ENCODE measurements around the gene SLC25A13. TPM values are rescaled to one million over a fixed set of nuclear protein-coding genes. Genes with fewer than 3 reads are reported as not detected.

The SLC25A13 gene
- polyA plus RNA-seq, 1 of the 3 experiments (the other 2 are of a cell fraction) = 16.0 TPM

DNA sequence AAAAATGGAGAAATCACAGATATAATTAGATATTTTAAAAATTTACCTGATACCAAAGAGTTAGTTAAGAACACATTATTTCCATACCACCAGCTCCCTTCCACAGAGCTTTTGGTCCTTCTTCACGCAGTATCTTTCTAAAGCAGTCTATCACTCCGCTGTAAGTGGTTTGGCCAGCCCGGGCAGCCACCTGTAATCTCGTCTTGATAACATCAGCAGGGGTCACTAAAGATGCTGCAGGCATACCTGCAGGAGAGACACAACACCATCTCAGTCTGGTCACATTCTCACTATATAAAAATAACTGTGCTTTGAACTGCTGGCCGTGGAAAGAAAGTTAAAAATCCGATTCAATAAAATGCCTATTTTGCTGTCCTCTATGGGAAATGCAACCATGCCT, 200.1 kb downstream of the SLC25A13 start:
- H3K27me3 ChIP-seq (ENCODE audit: insufficient read depth) = no peaks in the 10 kb centered on the region
- 97% methylated on average over 6 of the region's 6 CpGs for WGBS (ENCODE audit: low lambda C conversion rate)
- H3K9ac ChIP-seq = no peak overlapping the region
- H4K20me1 ChIP-seq (ENCODE audit: insufficient read depth) = no peaks in the 10 kb centered on the region
- peaks cover 29 to 42% of the 10 kb centered on the region in 2 experiments for H3K36me3 ChIP-seq (replicated peaks in 1 of 2; ENCODE audit: control insufficient read depth in 1 of 2, insufficient read depth in 2 of 2, low read length in 1 of 2)
- H3K9me3 ChIP-seq = no peaks in the 10 kb centered on the region
- no peak for DNase-seq
- no peak overlapping the region; a peak in 1 of 4 replicates for H3K27ac ChIP-seq (ENCODE audit: low read depth in 2 of 2, low read length in 1 of 2)
- TF ChIP-seq YY1 (IDR thresholded peaks at IDR 0.05; ENCODE audit: low read depth) (no peak), EZH2phosphoT487 (IDR thresholded peaks at IDR 0.05; ENCODE audit: borderline replicate concordance, low read depth) (no peak), POLR2AphosphoS5 (IDR thresholded peaks at IDR 0.05; ENCODE audit: low read depth, low read length) (no peak), RXRA (IDR thresholded peaks at IDR 0.05; ENCODE audit: borderline replicate concordance, low read depth) (no peak), FOXM1 (IDR thresholded peaks at IDR 0.05; ENCODE audit: low read depth) (no peak), MEF2A (IDR thresholded peaks at IDR 0.05; ENCODE audit: borderline replicate concordance, low read depth) (no peak)
- TF ChIP-seq, protein P1, sequence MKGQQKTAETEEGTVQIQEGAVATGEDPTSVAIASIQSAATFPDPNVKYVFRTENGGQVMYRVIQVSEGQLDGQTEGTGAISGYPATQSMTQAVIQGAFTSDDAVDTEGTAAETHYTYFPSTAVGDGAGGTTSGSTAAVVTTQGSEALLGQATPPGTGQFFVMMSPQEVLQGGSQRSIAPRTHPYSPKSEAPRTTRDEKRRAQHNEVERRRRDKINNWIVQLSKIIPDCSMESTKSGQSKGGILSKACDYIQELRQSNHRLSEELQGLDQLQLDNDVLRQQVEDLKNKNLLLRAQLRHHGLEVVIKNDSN (IDR thresholded peaks at IDR 0.05; ENCODE audit: borderline replicate concordance, low read depth) = no peak
- TF ChIP-seq, protein P2, sequence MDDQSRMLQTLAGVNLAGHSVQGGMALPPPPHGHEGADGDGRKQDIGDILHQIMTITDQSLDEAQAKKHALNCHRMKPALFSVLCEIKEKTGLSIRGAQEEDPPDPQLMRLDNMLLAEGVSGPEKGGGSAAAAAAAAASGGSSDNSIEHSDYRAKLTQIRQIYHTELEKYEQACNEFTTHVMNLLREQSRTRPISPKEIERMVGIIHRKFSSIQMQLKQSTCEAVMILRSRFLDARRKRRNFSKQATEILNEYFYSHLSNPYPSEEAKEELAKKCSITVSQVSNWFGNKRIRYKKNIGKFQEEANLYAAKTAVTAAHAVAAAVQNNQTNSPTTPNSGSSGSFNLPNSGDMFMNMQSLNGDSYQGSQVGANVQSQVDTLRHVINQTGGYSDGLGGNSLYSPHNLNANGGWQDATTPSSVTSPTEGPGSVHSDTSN (IDR thresholded peaks at IDR 0.05) = no peak
- TF ChIP-seq, protein P3, sequence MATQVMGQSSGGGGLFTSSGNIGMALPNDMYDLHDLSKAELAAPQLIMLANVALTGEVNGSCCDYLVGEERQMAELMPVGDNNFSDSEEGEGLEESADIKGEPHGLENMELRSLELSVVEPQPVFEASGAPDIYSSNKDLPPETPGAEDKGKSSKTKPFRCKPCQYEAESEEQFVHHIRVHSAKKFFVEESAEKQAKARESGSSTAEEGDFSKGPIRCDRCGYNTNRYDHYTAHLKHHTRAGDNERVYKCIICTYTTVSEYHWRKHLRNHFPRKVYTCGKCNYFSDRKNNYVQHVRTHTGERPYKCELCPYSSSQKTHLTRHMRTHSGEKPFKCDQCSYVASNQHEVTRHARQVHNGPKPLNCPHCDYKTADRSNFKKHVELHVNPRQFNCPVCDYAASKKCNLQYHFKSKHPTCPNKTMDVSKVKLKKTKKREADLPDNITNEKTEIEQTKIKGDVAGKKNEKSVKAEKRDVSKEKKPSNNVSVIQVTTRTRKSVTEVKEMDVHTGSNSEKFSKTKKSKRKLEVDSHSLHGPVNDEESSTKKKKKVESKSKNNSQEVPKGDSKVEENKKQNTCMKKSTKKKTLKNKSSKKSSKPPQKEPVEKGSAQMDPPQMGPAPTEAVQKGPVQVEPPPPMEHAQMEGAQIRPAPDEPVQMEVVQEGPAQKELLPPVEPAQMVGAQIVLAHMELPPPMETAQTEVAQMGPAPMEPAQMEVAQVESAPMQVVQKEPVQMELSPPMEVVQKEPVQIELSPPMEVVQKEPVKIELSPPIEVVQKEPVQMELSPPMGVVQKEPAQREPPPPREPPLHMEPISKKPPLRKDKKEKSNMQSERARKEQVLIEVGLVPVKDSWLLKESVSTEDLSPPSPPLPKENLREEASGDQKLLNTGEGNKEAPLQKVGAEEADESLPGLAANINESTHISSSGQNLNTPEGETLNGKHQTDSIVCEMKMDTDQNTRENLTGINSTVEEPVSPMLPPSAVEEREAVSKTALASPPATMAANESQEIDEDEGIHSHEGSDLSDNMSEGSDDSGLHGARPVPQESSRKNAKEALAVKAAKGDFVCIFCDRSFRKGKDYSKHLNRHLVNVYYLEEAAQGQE (IDR thresholded peaks at IDR 0.05; ENCODE audit: low read depth, low read length) = no peak
- ChIA-PET POLR2A (no interaction called here), CTCF (interaction anchor here (0.7 to 2.3 kb wide), 4 partner anchors 9 to 906 kb away, joined by 3 to 10 read pairs (median 3); no protein-coding TSS in a partner anchor)
- H3F3A ChIP-seq (replicated peaks; ENCODE audit: insufficient read depth) = no peaks in the 10 kb centered on the region
- no peaks in the 10 kb centered on the region for H3K79me2 ChIP-seq (ENCODE audit: insufficient read depth)
- no peak overlapping the region for H3K4me3 ChIP-seq (ENCODE audit: low read depth in 2 of 2, low read length in 1 of 2)
- H2AFZ ChIP-seq (ENCODE audit: low read depth) = no peak overlapping the region
- peaks cover 5 to 20% of the 10 kb centered on the region in 2 experiments; a peak in 3 of 4 replicates for H3K4me1 ChIP-seq (ENCODE audit: control insufficient read depth in 1 of 2, insufficient read depth in 2 of 2, low read depth in 1 of 2, low read length in 1 of 2)
- no peak overlapping the region for H3K4me2 ChIP-seq
- H3K9me2 ChIP-seq = no peaks in the 10 kb centered on the region

DNA sequence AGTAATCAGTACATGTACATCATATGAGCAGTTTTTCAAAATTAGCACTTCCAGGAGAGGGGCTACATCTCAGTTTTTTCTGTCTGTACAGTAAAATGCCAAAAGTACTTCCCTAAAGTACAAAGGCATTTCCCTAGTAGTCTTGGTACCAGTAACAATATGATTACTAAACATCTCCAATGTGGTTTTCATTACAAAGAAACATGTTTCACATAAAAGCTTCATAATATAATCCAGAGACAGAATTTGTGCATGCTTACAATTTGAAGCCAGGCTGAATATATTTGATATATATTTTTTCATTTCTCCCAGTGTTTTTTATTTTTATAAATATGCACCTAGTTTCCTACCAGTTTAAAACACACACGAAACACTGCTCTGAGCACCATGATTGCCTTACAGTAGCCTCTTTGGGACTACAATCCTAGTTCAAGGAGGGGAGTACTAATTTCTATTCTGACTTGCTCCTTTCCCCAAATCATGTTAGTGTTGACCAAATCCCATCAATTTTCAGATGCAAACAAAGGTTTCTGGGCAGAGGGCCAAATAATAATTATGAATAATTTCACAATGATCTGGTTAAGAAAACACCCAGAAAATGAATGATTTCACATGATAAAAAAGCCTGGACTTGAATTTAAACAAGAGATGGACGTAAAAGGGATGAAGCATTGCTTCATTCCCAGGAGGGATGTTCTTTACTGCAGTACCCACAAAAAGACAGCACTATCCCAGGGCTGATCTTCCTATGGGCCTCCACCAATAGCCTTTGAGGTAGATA, 201.3 kb downstream of the SLC25A13 start:
- POLR2A ChIA-PET = no interaction called here
- no peak overlapping the region for H3K9ac ChIP-seq
- no peaks in the 10 kb centered on the region for H3K9me3 ChIP-seq
- H3K36me3 ChIP-seq (replicated peaks in 1 of 2; ENCODE audit: control insufficient read depth in 1 of 2, insufficient read depth in 2 of 2, low read length in 1 of 2) = peaks cover 20 to 39% of the 10 kb centered on the region in 2 experiments
- no peaks in the 10 kb centered on the region for H3F3A ChIP-seq (replicated peaks; ENCODE audit: insufficient read depth)
- WGBS (ENCODE audit: low lambda C conversion rate) = 85% methylated on average over 2 of the region's 2 CpGs
- peak overlapping the region in 1 of 2 experiments; percentile 65; a peak in 2 of 4 replicates for H3K27ac ChIP-seq (ENCODE audit: low read depth in 2 of 2, low read length in 1 of 2)
- no peak overlapping the region for H3K4me2 ChIP-seq
- no peaks in the 10 kb centered on the region for H3K9me2 ChIP-seq
- H2AFZ ChIP-seq (ENCODE audit: low read depth) = no peak overlapping the region
- no peak overlapping the region for H3K4me3 ChIP-seq (ENCODE audit: low read depth in 2 of 2, low read length in 1 of 2)
- H3K27me3 ChIP-seq (ENCODE audit: insufficient read depth) = no peaks in the 10 kb centered on the region
- TF ChIP-seq TCF12 (IDR thresholded peaks at IDR 0.05) (peak; percentile 25; the same call in 1 of the 2 replicates), EP300 (IDR thresholded peaks at IDR 0.05; ENCODE audit: borderline replicate concordance in 1 of 2, low read depth in 1 of 2, low read length in 1 of 2) (peak in 1 of 2 experiments; percentile 6; a peak in 1 of 4 replicates), NFIC (IDR thresholded peaks at IDR 0.05; ENCODE audit: borderline replicate concordance) (0 out of 2 replicates have a peak, but pooled peaks have one; percentile 22), RCOR1 (IDR thresholded peaks at IDR 0.05; ENCODE audit: low read length) (peak; percentile 5; the same call in 1 of the 2 replicates)
- TF ChIP-seq, protein P2 (IDR thresholded peaks at IDR 0.05) = no peak
- H3K79me2 ChIP-seq (ENCODE audit: insufficient read depth) = no peaks in the 10 kb centered on the region
- CTCF ChIA-PET = interaction anchor here (1.0 kb wide), 1 partner anchor 907 kb away, joined by 3 read pairs; no protein-coding TSS in a partner anchor
- peaks cover 5 to 24% of the 10 kb centered on the region in 2 experiments; a peak in 3 of 4 replicates for H3K4me1 ChIP-seq (ENCODE audit: control insufficient read depth in 1 of 2, insufficient read depth in 2 of 2, low read depth in 1 of 2, low read length in 1 of 2)
- H4K20me1 ChIP-seq (ENCODE audit: insufficient read depth) = no peaks in the 10 kb centered on the region
- DNase-seq = peak; percentile 26
